Immature natural killer cell (primary cell): ENCODE data around the gene RRP9. TPM values are rescaled to one million over a fixed set of nuclear protein-coding genes. Genes with fewer than 3 reads are reported as not detected.
A peak's percentile ranks its signal among the peaks of the same experiment; 100 is the strongest.

Experiments used
- DNase-seq, 3 donors: peaks; one replicate each; pipeline ENCODE4 v3.0.0; 2022; ENCODE audit warnings: mixed read lengths in 1 of 3
- H3K27ac Mint-ChIP-seq, 6 donors: one replicate each; pipeline ENCODE4 v1.8.0; 2020; ENCODE audit warnings: mixed read lengths in 6 of 6, mild to moderate bottlenecking in 5 of 6, inconsistent platforms in 4 of 6, moderate library complexity in 3 of 6
- H3K27me3 Mint-ChIP-seq, 3 donors: one replicate each; pipeline ENCODE4 v1.8.0; 2020 to 2021; ENCODE audit warnings: low read depth in 3 of 3, mild to moderate bottlenecking in 3 of 3, mixed read lengths in 3 of 3, moderate library complexity in 3 of 3, inconsistent platforms in 1 of 3
- H3K36me3 Mint-ChIP-seq, 3 donors: one replicate each; pipeline ENCODE4 v1.8.0; 2020; ENCODE audit warnings: mixed read lengths in 3 of 3, inconsistent platforms in 2 of 3, mild to moderate bottlenecking in 2 of 3
- H3K4me1 Mint-ChIP-seq, 2 donors: one replicate each; pipeline ENCODE4 v1.8.0; 2020; ENCODE audit warnings: inconsistent platforms in 2 of 2, mild to moderate bottlenecking in 2 of 2, mixed read lengths in 2 of 2, moderate library complexity in 1 of 2
- H3K4me3 Mint-ChIP-seq, 5 donors: one replicate each; pipeline ENCODE4 v1.8.0; 2020; ENCODE audit warnings: mild to moderate bottlenecking in 5 of 5, mixed read lengths in 5 of 5, inconsistent platforms in 3 of 5, moderate library complexity in 3 of 5
- H3K9me3 Mint-ChIP-seq, 6 donors: one replicate each; pipeline ENCODE4 v1.8.0; 2020; ENCODE audit warnings: mild to moderate bottlenecking in 6 of 6, mixed read lengths in 6 of 6, inconsistent platforms in 4 of 6, moderate library complexity in 3 of 6
- polyA plus RNA-seq, 3 donors: library from polyadenylated mRNA; unstranded; fragments of 300-500 nt; fragmentation: Illumina TruSeq; gene quantifications; one replicate each; pipeline ENCODE4 v1.2.3, GENCODE V29; 2021

RRP9 gene
- polyA plus RNA-seq, 3 donors from 2014 or later, result 15.5 to 22.5 (median 21.2) TPM

GRCh38 chr3:51945031-51945840 lies 3.5 kb upstream of the RRP9 start:
- Mint-ChIP-seq H3K27me3 (peaks cover 2 to 7% (median 6%) of the 10 kb centered on the region in 3 donors), H3K4me3 (no peak overlapping the region), H3K9me3 (no peaks in the 10 kb centered on the region), H3K36me3 (no peaks in the 10 kb centered on the region), H3K27ac (no peak overlapping the region), H3K4me1 (peaks cover 20 to 24% of the 10 kb centered on the region in 2 donors)
- no peak for DNase-seq

- peaks cover 2 to 7% (median 6%) of the 10 kb centered on the region in 3 donors for H3K27me3 Mint-ChIP-seq
- H3K27ac Mint-ChIP-seq, result peak overlapping the region in 2 of 6 donors; percentile 21 to 71
- DNase-seq, result no peak
Measured at GRCh38 chr3:51944451-51945021, 2.8 kb upstream of the RRP9 start.

GRCh38 chr3:51943451-51944391 lies 2.0 kb upstream of the RRP9 start:
- Mint-ChIP-seq H3K4me1 (peaks cover 26 to 31% of the 10 kb centered on the region in 2 donors), H3K4me3 (peak overlapping the region in 4 of 5 donors; percentile 9 to 90 (median 18)), H3K27me3 (peaks cover 2 to 7% (median 6%) of the 10 kb centered on the region in 3 donors), H3K36me3 (no peaks in the 10 kb centered on the region), H3K27ac (peak overlapping the region in 3 of 6 donors; percentile 21 to 64 (median 47)), H3K9me3 (no peaks in the 10 kb centered on the region)
- no peak for DNase-seq

More at GRCh38 chr3:51944451-51945021, 2.8 kb upstream of the RRP9 start:
- no peaks in the 10 kb centered on the region for H3K36me3 Mint-ChIP-seq
- H3K4me3 Mint-ChIP-seq, result peak overlapping the region in 2 of 5 donors; percentile 2 to 12
- H3K9me3 Mint-ChIP-seq, result no peaks in the 10 kb centered on the region
- H3K4me1 Mint-ChIP-seq, result peaks cover 21 to 28% of the 10 kb centered on the region in 2 donors

- peaks cover 26 to 31% of the 10 kb centered on the region in 2 donors for H3K4me1 Mint-ChIP-seq
- peak; percentile 16 to 32 (median 19) for DNase-seq
- H3K27ac Mint-ChIP-seq, result peak overlapping the region; percentile 64 to 92 (median 87)
- peak overlapping the region; percentile 89 to 93 (median 90) for H3K4me3 Mint-ChIP-seq
- H3K9me3 Mint-ChIP-seq, result no peaks in the 10 kb centered on the region
- H3K27me3 Mint-ChIP-seq, result peaks cover 2 to 7% (median 6%) of the 10 kb centered on the region in 3 donors
- H3K36me3 Mint-ChIP-seq, result no peaks in the 10 kb centered on the region
Measured at GRCh38 chr3:51942603-51943450, 1.1 kb upstream of the RRP9 start.

- Mint-ChIP-seq H3K9me3 (no peaks in the 10 kb centered on the region), H3K4me1 (peaks cover 26 to 31% of the 10 kb centered on the region in 2 donors), H3K27me3 (peaks cover 0 to 5% (median 4%) of the 10 kb centered on the region in 3 donors), H3K4me3 (peak overlapping the region; percentile 89 to 93 (median 90)), H3K36me3 (peaks cover 0 to 10% (median 4%) of the 10 kb centered on the region in 3 donors), H3K27ac (peak overlapping the region; percentile 48 to 82 (median 64))
- DNase-seq, result no peak
Measured at GRCh38 chr3:51941463-51941797, 274 bp downstream of the RRP9 start.

GRCh38 chr3:51940648-51941462 lies 849 bp downstream of the RRP9 start:
- peaks cover 26 to 31% of the 10 kb centered on the region in 2 donors for H3K4me1 Mint-ChIP-seq
- H3K9me3 Mint-ChIP-seq, result no peaks in the 10 kb centered on the region
- H3K27ac Mint-ChIP-seq, result peak overlapping the region; percentile 48 to 82 (median 68)
- peaks cover 0 to 5% (median 4%) of the 10 kb centered on the region in 3 donors for H3K27me3 Mint-ChIP-seq
- H3K36me3 Mint-ChIP-seq, result peaks cover 0 to 14% (median 4%) of the 10 kb centered on the region in 3 donors
- DNase-seq, result no peak
- H3K4me3 Mint-ChIP-seq, result peak overlapping the region; percentile 89 to 93 (median 90)

- DNase-seq, result no peak
- H3K4me1 Mint-ChIP-seq, result peaks cover 26 to 31% of the 10 kb centered on the region in 2 donors
- H3K9me3 Mint-ChIP-seq, result no peaks in the 10 kb centered on the region
- H3K27me3 Mint-ChIP-seq, result peaks cover 0 to 5% (median 4%) of the 10 kb centered on the region in 3 donors
- peak overlapping the region in 3 of 5 donors; percentile 7 to 23 (median 12) for H3K4me3 Mint-ChIP-seq
- H3K27ac Mint-ChIP-seq, result peak overlapping the region in 2 of 6 donors; percentile 31 to 67
- peaks cover 0 to 23% (median 4%) of the 10 kb centered on the region in 3 donors for H3K36me3 Mint-ChIP-seq
Measured at GRCh38 chr3:51938780-51939425, 2.8 kb downstream of the RRP9 start.

- H3K27ac Mint-ChIP-seq, result no peak overlapping the region
- H3K4me1 Mint-ChIP-seq, result peaks cover 26 to 28% of the 10 kb centered on the region in 2 donors
- H3K9me3 Mint-ChIP-seq, result peaks cover 0 to 2% (median 0%) of the 10 kb centered on the region in 6 donors
- peaks cover 0 to 5% (median 3%) of the 10 kb centered on the region in 3 donors for H3K27me3 Mint-ChIP-seq
- no peak overlapping the region for H3K4me3 Mint-ChIP-seq
- H3K36me3 Mint-ChIP-seq, result peaks cover 0 to 23% (median 4%) of the 10 kb centered on the region in 3 donors
- DNase-seq, result no peak
Measured at GRCh38 chr3:51937611-51938450, 3.9 kb downstream of the RRP9 start.

GRCh38 chr3:51937014-51937413 lies 4.7 kb downstream of the RRP9 start:
- Mint-ChIP-seq H3K4me3 (no peak overlapping the region), H3K27ac (no peak overlapping the region), H3K4me1 (peaks cover 21 to 22% of the 10 kb centered on the region in 2 donors), H3K9me3 (peaks cover 0 to 2% (median 0%) of the 10 kb centered on the region in 6 donors), H3K36me3 (peaks cover 0 to 23% (median 4%) of the 10 kb centered on the region in 3 donors), H3K27me3 (peaks cover 0 to 3% (median 3%) of the 10 kb centered on the region in 3 donors)
- DNase-seq, result no peak

GRCh38 chr3:51935886-51936755 lies 5.6 kb downstream of the RRP9 start:
- Mint-ChIP-seq H3K4me3 (no peak overlapping the region), H3K27me3 (no peaks in the 10 kb centered on the region), H3K4me1 (peaks cover 16% of the 10 kb centered on the region in 2 donors), H3K9me3 (peaks cover 0 to 2% (median 0%) of the 10 kb centered on the region in 6 donors), H3K27ac (no peak overlapping the region), H3K36me3 (peaks cover 0 to 26% (median 4%) of the 10 kb centered on the region in 3 donors)
- no peak for DNase-seq
